VCaP (cell line): Measurements from ENCODE around the gene ACE.

ENCODE experiments used
- H3K27ac ChIP-seq: fragments of 450-650 bp; 2 replicates; pipeline ENCODE4 v1.5.1; 2017
- CTCF ChIP-seq: fragments of 450-650 bp; conservative IDR thresholded peaks from 2 replicates; pipeline ENCODE4 v1.5.1; 2017; ENCODE audit warnings: mild to moderate bottlenecking, moderate library complexity

Gene ACE

GRCh38 chr17:63440127-63440769 is 36.6 kb upstream of the ACE start:
- no peak overlapping the region for H3K27ac ChIP-seq
- TF ChIP-seq CTCF = no peak

- TF ChIP-seq CTCF = no peak
- no peak overlapping the region for H3K27ac ChIP-seq
Observed at GRCh38 chr17:63440770-63441335, 36.0 kb upstream of the ACE start.

- H3K27ac ChIP-seq = no peak overlapping the region
- no peak for TF ChIP-seq CTCF
Observed at GRCh38 chr17:63441654-63442053, 35.2 kb upstream of the ACE start.

GRCh38 chr17:63442074-63442473 is 34.8 kb upstream of the ACE start:
- H3K27ac ChIP-seq = no peak overlapping the region
- no peak for TF ChIP-seq CTCF

- H3K27ac ChIP-seq = peak overlapping the region; percentile 98; the same call in 1 of the 2 replicates
- peak; percentile 26 for TF ChIP-seq CTCF
Observed at GRCh38 chr17:63442549-63443035, 34.3 kb upstream of the ACE start.

- peak overlapping the region; percentile 98; the same call in 1 of the 2 replicates for H3K27ac ChIP-seq
Observed at GRCh38 chr17:63443053-63443452, 33.8 kb upstream of the ACE start.

GRCh38 chr17:63444457-63444856 is 32.4 kb upstream of the ACE start:
- H3K27ac ChIP-seq = peak overlapping the region; percentile 98
- no peak for TF ChIP-seq CTCF

More at GRCh38 chr17:63443053-63443452, 33.8 kb upstream of the ACE start:
- no peak for TF ChIP-seq CTCF
